Mucosa of descending colon (tissue), 3 donors: Measurements from ENCODE around the gene FEM1C. TPM values are rescaled to one million over a fixed set of nuclear protein-coding genes. Genes with fewer than 3 reads are reported as not detected.

ENCODE experiments used
- ATAC-seq: fragments of 200-7000 bp; cut with Tn5 transposase; one replicate; pipeline ENCODE4 v1.9.1; 2020; ENCODE audit warnings: mild to moderate bottlenecking, moderate library complexity
- DNase-seq, 3 donors: peaks; one replicate each; pipeline ENCODE4 v3.0.0-alpha.2; 2020
- H3K36me3 ChIP-seq: fragments of 200-600 bp; one replicate; pipeline ENCODE4 v1.8.0; 2021; ENCODE audit warnings: low read depth, mild to moderate bottlenecking
- H3K4me1 ChIP-seq: fragments of 200-600 bp; one replicate; pipeline ENCODE4 v1.8.0; 2021; ENCODE audit warnings: low read depth, mild to moderate bottlenecking
- H3K4me3 ChIP-seq: fragments of 200-600 bp; one replicate; pipeline ENCODE4 v1.8.0; 2021; ENCODE audit warnings: mild to moderate bottlenecking
- H3K9me3 ChIP-seq: fragments of 200-600 bp; one replicate; pipeline ENCODE4 v1.8.0; 2021; ENCODE audit warnings: mild to moderate bottlenecking
- CTCF ChIP-seq: fragments of 200-600 bp; IDR thresholded peaks from one replicate; pipeline ENCODE4 v1.8.0; 2022; ENCODE audit warnings: antibody characterized with exemption, mild to moderate bottlenecking
- intact Hi-C, 2 donors: fragments of 100-400 bp; cut with DNase I in 1 of 2; cut with micrococcal nuclease in 1 of 2; formaldehyde crosslinking; loops; one replicate each; pipeline versions ENCODE4 v1.11.0 to v1.11.1; 2022; cut with DNase I, micrococcal nuclease
- total RNA-seq, 3 donors: library from RNA; stranded (reverse); fragmentation: NEBNext Ultra II Directional in 2 of 3; extraction: Animal tissue kit (Norgen Biotek cat#: 25700) in 2 of 3; gene quantifications; one replicate each; pipeline versions ENCODE4 v1.2.1 to v1.2.4, GENCODE V29; 2021 to 2023
- donor health status: DM: no; HTN: no; CAD: no; lungs with moderate emphysema.
- donor health status: DM: no; HTN: no; CAD: no.
- donor health status: DM: no; HTN: yes; CAD: no.

Gene FEM1C
- total RNA-seq, 3 donors from 2014 or later: 31.1 to 37.7 (median 33.5) TPM

DNA sequence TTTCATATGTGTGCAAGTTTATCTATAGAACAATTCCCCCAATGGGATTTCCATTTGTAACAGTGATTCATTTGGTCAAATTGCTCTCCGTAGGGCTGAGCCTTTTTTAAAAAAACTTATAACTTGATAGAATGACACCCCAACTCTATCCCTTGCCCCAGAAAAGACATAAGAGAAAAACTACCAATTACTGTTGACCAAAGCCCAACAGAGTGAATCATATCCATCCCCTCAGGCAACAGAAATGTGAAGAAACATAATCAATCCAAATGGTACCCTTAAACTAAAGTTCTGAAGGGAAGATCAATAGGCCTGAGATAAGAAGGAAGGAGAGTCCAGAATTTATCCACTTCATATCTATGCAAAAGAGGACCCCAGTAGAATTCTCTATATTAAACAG, 39.9 kb upstream of the FEM1C start:
- no peak overlapping the region for H3K4me3 ChIP-seq
- no peak for TF ChIP-seq CTCF
- intact Hi-C loops: no loop called here
- ATAC-seq (no peak), DNase-seq (no peak)
- no peaks in the 10 kb centered on the region for H3K36me3 ChIP-seq
- H3K4me1 ChIP-seq: no peaks in the 10 kb centered on the region
- no peaks in the 10 kb centered on the region for H3K9me3 ChIP-seq

- TF ChIP-seq CTCF: no peak
- intact Hi-C loops: no loop called here
- no peaks in the 10 kb centered on the region for H3K4me1 ChIP-seq
- no peaks in the 10 kb centered on the region for H3K36me3 ChIP-seq
- H3K4me3 ChIP-seq: no peak overlapping the region
- DNase-seq (no peak), ATAC-seq (no peak)
- H3K9me3 ChIP-seq: no peaks in the 10 kb centered on the region
Measured at GRCh38 chr5:115583474-115583873, 38.9 kb upstream of the FEM1C start.

DNA sequence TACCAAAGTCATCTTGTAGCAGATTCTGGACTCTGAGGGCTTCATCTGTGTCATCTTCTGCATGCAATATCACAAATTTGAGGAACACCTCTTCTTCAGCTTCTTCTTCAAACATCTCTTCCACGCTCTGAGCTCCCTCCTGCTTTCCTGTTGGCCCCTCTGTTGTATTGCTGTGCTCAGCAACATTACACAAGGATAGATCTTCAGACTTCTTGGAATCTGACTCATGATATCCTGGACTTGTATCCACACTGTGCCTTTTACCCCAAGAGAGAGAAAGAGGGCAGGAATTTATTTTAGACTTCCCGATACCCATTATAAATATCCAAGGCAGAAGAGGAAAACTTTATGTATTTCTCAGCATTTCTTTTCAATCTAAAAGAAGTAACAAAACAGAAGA, 36.4 kb upstream of the FEM1C start:
- ATAC-seq (no peak), DNase-seq (no peak)
- no peaks in the 10 kb centered on the region for H3K9me3 ChIP-seq
- no peaks in the 10 kb centered on the region for H3K36me3 ChIP-seq
- intact Hi-C loops: no loop called here
- no peak overlapping the region for H3K4me3 ChIP-seq
- no peaks in the 10 kb centered on the region for H3K4me1 ChIP-seq
- TF ChIP-seq CTCF: no peak

DNA sequence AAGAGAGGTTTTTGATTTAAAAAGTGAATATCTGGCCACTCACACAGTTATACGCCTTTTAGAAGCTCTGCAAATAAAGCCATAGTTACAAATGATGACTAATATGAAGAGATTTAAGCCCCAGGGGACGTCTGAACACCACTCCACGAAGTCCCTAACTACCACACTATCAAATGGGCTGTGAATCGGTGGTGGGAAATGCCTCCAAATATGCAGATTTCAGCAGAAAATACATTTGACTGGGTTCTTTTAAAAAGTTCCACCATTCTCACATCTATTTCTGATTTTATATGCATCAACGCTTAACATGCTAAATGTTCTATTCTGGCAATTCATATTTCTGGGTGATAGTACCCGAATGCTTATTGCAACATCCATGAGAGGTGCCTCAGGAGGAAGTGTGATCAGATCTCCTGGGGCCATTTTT, 35.2 kb upstream of the FEM1C start:
- no peak for TF ChIP-seq CTCF
- Histone ChIP-seq H3K9me3 (no peaks in the 10 kb centered on the region), H3K4me3 (no peak overlapping the region), H3K4me1 (no peaks in the 10 kb centered on the region), H3K36me3 (no peaks in the 10 kb centered on the region)
- ATAC-seq (no peak), DNase-seq (no peak)
- intact Hi-C loops: loop anchor here (5.0 to 10.0 kb wide), 2 partner anchors 205 to 267 kb away; no protein-coding TSS in a partner anchor

DNA sequence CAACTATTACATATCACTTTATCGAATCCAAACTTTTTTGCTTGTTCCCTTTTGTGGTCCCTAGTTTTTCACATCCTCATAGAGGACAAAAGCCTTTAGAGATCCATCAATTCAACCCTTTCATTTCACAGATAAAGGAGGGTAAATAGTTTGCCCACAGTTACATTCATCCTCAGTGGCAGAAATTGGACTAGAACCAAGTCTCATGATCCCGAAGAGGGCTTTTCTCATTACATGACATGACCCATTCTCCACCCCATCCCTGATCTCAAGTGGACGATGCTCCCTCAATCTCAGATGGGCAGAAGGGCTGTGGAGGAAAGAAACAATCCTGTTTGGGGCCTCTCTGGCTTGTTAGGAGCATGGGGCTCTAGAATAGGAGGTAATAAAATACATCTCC, 34.6 kb upstream of the FEM1C start:
- Histone ChIP-seq H3K4me1 (no peaks in the 10 kb centered on the region), H3K9me3 (no peaks in the 10 kb centered on the region), H3K36me3 (no peaks in the 10 kb centered on the region), H3K4me3 (no peak overlapping the region)
- intact Hi-C loops: loop anchor here (5.0 to 10.0 kb wide), 2 partner anchors 204 to 267 kb away; no protein-coding TSS in a partner anchor
- TF ChIP-seq CTCF: no peak
- ATAC-seq: no peak
- DNase-seq: no peak

DNA sequence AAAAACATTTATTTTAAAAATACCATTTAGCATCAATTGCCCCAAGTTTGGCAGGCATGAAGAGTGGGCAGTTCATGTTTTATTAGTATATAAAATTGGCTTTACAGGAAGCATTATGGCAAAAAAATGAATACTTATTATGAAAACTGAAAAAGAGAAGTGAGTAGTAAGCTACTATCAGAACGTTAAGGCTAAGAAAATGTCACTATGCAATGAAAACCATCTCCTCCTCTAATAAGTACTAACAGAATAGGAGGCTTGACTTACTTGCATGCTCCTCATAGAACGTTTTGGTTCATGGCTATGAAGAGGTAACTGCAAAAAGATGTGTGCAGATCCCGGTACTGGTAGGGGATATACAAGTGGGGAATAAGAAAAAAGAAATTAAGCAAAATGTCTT, 34.1 kb upstream of the FEM1C start:
- Histone ChIP-seq H3K4me3 (no peak overlapping the region), H3K4me1 (no peaks in the 10 kb centered on the region), H3K36me3 (no peaks in the 10 kb centered on the region), H3K9me3 (no peaks in the 10 kb centered on the region)
- no peak for DNase-seq
- ATAC-seq: no peak
- intact Hi-C loops: loop anchor here (5.0 to 10.0 kb wide), 2 partner anchors 204 to 266 kb away; no protein-coding TSS in a partner anchor
- no peak for TF ChIP-seq CTCF
